GM21825 (cell line): ENCODE data around the gene ZNF732.
"Not testable (repeated sequence)": the region's sequence is repeated elsewhere in the genome, so short reads cannot be mapped to it uniquely, and the experiment has no call there.

Experiments used
- ATAC-seq: cut with Tn5 transposase; IDR thresholded peaks from one replicate; pipeline ENCODE4 v1.9.1; 2021; ENCODE audit warnings: mild to moderate bottlenecking, moderate library complexity; ENCODE audit not compliant: unreplicated experiment

The ZNF732 gene

GRCh38 chr4:253936-254756, 51.1 kb downstream of the ZNF732 start:
- no peak for ATAC-seq

GRCh38 chr4:252065-252601, 53.1 kb downstream of the ZNF732 start:
- no peak for ATAC-seq

GRCh38 chr4:244471-244870, 60.8 kb downstream of the ZNF732 start:
- ATAC-seq = no peak

DNA sequence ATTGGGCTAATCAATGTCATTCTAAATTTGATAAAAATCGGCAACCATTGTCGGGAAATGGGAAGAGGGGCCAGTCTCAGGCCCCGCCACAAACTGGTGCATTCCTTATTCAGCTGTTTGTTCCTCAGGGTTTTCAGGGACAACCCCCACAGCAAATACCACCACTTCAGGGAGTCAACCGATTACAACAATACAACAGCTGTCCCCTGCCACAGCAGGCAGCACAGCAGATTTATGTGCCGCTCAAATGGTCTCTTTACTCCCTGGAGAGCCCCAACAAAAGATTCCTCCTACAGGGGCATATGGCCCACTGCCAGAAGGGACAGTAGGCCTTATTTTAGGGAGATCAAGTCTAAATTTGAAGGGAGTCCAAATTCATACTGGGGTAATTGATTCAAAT, 61.8 kb downstream of the ZNF732 start:
- ATAC-seq = no peak

DNA sequence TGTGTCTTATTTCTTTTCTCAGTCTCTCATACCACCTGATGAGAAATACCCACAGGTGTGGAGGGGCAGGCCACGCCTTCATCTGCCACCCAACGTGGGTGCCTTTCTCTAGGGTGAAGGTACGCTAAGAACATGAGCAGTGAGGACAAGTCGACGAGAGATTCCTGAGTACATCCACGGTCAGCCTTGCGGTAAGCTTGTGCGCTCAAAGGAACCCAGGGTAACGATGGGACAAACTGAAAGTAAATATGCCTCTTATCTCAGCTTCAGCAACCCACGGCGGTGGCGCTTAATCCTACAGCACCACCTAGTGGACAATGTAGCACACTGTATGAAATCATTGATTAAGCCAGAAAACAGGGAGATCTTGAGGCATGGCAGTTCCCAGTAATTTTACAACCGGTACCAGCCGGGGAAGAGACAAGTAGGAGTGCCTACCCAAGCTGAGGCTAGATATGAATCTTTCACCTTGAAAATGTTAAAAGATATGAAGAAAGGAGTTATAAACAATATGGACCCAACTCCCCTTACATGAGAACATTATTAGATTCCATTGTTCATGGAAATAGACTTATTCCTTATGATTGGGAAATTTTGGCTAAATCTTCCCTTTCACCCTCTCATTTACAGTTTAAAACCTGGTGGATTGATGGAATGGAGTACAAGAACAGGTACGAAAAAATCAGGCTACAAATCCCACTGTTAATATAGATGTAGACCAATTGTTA, 63.0 kb downstream of the ZNF732 start:
- peak; percentile 54 for ATAC-seq

DNA sequence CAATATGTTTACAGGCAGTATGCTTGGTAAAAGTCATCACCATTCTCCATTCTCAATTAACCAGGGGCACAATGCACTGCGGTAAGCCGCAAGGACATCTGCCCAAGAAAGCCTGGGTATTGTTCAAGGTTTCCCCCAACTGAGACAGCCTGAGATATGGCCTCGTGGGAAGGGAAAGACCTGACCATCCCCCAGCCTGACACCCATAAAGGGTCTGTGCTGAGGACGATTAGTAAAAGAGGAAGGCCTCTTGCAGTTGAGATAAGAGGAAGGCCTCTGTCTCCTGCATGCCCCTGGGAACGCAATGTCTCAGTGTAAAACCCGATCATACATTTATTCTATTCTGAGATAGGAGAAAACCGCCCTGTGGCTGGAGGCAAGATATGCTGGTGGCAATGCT, 63.9 kb downstream of the ZNF732 start:
- ATAC-seq = not testable (repeated sequence)

DNA sequence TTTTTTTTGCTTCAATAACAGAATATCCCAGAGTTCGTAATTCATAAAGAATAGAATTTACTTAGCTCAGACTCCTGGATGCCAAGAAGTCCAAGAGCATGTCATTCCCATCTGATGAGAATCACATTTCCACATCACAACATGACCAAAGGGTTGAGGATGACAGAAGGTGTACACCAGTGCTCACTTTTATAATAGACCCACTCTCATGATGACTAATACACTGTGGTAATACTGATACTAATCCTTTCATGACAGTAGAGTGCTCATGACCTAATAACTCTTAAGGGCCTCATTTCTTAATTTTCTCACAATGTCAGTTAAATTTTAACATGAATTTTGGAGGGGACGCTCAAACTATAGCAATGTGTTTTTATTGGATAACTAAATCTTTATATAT, 69.2 kb downstream of the ZNF732 start:
- no peak for ATAC-seq

- ATAC-seq = no peak
Measured at GRCh38 chr4:234178-234577, 71.1 kb downstream of the ZNF732 start.

DNA sequence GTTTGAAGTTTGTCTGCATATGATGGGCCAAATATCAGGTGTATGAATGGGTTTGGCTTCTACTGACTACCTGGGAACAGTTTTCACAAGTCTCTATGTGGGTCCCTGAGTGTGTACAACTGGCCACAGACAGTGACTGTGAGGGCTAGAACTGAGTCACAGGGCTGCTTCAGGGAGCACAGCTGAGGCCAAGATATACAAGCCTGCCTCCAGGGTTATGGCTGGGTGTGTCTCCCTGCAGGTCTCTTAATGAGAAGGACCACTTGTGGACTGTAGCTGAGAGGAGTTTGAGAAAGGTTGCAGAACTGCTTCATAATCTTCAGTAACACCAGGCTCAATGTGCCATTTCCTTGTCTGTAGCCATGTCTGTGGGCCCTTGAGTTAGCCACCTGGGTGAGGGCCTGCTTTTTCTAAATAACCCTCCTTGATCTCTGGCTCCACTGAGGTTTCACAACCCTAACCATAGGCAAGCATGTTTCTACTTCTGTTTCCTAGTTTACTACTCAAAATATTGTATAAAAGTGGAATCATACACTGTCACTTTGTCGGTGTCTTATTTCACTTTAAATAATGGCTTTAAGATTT, 81.3 kb downstream of the ZNF732 start:
- no peak for ATAC-seq
